ENCODE data around the gene SYNRG. TPM values are rescaled to one million over a fixed set of nuclear protein-coding genes. Genes with fewer than 3 reads are reported as not detected.

SYNRG gene
- total and polyA plus RNA-seq, 2 of the 13 experiments (the other 11 are each of a cell fraction or from before 2014, with no cell fraction given): 7.3 to 8.7 TPM

DNA sequence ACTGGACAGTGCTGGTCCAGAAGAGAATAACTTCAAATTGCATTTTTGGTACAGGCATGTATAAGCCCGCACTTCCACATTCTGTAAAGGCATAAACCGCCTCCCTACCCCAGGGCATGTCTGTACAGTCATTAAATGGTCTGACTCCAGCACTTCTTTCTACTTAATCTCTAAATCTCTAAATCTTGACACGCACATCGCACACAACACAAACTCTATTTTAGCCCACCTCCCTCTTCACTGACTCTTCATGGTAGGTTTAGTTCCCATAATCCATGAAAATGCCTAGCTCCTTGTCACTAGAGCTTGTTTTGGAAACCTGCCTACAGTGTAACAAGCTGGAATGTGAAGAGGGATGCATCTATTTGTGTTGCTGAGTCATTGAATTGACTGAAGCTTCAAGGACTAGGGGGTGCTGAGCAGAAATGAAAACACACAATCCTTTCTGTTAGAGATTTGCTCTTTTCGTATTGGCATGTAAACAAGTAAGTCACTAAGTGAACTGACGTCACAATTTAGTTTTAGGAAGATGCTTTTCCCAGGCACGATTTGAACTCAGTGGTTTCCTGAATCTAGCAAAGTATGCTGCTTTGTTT is 121.1 kb downstream of the SYNRG start (continued):
- TF ChIP-seq, protein P1, sequence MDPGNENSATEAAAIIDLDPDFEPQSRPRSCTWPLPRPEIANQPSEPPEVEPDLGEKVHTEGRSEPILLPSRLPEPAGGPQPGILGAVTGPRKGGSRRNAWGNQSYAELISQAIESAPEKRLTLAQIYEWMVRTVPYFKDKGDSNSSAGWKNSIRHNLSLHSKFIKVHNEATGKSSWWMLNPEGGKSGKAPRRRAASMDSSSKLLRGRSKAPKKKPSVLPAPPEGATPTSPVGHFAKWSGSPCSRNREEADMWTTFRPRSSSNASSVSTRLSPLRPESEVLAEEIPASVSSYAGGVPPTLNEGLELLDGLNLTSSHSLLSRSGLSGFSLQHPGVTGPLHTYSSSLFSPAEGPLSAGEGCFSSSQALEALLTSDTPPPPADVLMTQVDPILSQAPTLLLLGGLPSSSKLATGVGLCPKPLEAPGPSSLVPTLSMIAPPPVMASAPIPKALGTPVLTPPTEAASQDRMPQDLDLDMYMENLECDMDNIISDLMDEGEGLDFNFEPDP (CRISPR knock-in tag; conservative IDR thresholded peaks at IDR 0.05): no peak
- TF ChIP-seq HOXD1 (CRISPR knock-in tag; IDR thresholded peaks at IDR 0.05): no peak
- TF ChIP-seq, protein P2, sequence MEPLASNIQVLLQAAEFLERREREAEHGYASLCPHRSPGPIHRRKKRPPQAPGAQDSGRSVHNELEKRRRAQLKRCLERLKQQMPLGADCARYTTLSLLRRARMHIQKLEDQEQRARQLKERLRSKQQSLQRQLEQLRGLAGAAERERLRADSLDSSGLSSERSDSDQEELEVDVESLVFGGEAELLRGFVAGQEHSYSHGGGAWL (CRISPR knock-in tag; IDR thresholded peaks at IDR 0.05): no peak
- TF ChIP-seq ZNF205 (CRISPR knock-in tag; IDR thresholded peaks at IDR 0.05): no peak
- no peak for TF ChIP-seq KLF13 (CRISPR knock-in tag; IDR thresholded peaks at IDR 0.05)
- TF ChIP-seq ZNF33A (CRISPR knock-in tag; IDR thresholded peaks at IDR 0.05; ENCODE audit: borderline replicate concordance): no peak
- TF ChIP-seq ATF1 (CRISPR knock-in tag; IDR thresholded peaks at IDR 0.05): peak; percentile 85
- TF ChIP-seq, protein P3, sequence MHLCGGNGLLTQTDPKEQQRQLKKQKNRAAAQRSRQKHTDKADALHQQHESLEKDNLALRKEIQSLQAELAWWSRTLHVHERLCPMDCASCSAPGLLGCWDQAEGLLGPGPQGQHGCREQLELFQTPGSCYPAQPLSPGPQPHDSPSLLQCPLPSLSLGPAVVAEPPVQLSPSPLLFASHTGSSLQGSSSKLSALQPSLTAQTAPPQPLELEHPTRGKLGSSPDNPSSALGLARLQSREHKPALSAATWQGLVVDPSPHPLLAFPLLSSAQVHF (CRISPR knock-in tag; IDR thresholded peaks at IDR 0.05): no peak
- TF ChIP-seq GABPA (IDR thresholded peaks at IDR 0.05; ENCODE audit: low read depth, low read length): no peak
- TF ChIP-seq GABPA (CRISPR knock-in tag; IDR thresholded peaks at IDR 0.05; ENCODE audit: low read depth): no peak
- TF ChIP-seq NBN (conservative IDR thresholded peaks at IDR 0.05): no peak
- TF ChIP-seq ZNF431 (CRISPR knock-in tag; IDR thresholded peaks at IDR 0.05; ENCODE audit: borderline replicate concordance, low read depth): no peak
- TF ChIP-seq PAWR (CRISPR knock-in tag; IDR thresholded peaks at IDR 0.05; ENCODE audit: borderline replicate concordance): no peak
- TF ChIP-seq ZC3H13 (CRISPR knock-in tag; IDR thresholded peaks at IDR 0.05): no peak
- no peak for TF ChIP-seq ZFP82 (CRISPR knock-in tag; IDR thresholded peaks at IDR 0.05; ENCODE audit: borderline replicate concordance)
- no peak for TF ChIP-seq ZNF44 (CRISPR knock-in tag; IDR thresholded peaks at IDR 0.05)
- TF ChIP-seq SP140L (CRISPR knock-in tag; IDR thresholded peaks at IDR 0.05; ENCODE audit: borderline replicate concordance): peak; percentile 11; the same call in 1 of the 2 replicates
- TF ChIP-seq ZNF746 (CRISPR knock-in tag; IDR thresholded peaks at IDR 0.05): no peak
- TF ChIP-seq ZNF224 (CRISPR knock-in tag; IDR thresholded peaks at IDR 0.05): no peak
- no peak for TF ChIP-seq HOXA5 (CRISPR knock-in tag; IDR thresholded peaks at IDR 0.05)
- no peak for TF ChIP-seq REXO4 (CRISPR knock-in tag; IDR thresholded peaks at IDR 0.05; ENCODE audit: borderline replicate concordance)
- TF ChIP-seq MTF2 (CRISPR knock-in tag; IDR thresholded peaks at IDR 0.05; ENCODE audit: borderline replicate concordance): no peak
- TF ChIP-seq, protein P4, sequence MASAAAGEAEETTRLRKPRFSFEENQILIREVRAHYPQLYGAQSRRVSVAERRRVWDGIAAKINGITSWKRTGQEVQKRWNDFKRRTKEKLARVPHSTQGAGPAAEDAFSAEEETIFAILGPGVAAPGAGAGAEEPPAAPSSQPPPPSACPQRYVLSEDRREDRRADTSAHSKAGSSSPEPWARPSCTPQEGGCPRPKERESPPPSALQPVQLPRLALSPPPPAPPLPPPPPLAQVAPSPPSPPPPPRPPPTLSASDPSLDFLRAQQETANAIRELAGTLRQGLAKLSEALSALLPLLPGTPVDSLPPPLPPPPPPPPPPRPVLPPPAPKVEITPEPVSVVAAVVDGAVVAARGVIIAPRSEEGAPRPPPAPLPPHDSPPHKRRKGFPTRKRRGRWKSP (CRISPR knock-in tag; IDR thresholded peaks at IDR 0.05): no peak
- TF ChIP-seq RFXANK (CRISPR knock-in tag; IDR thresholded peaks at IDR 0.05): no peak
- TF ChIP-seq ZNF251 (CRISPR knock-in tag; IDR thresholded peaks at IDR 0.05): no peak
- TF ChIP-seq ISL2 (CRISPR knock-in tag; IDR thresholded peaks at IDR 0.05): no peak
- TF ChIP-seq KLF11 (CRISPR knock-in tag; IDR thresholded peaks at IDR 0.05): no peak; the same call in 1 of the 2 replicates
- peak; percentile 30 to 40; a peak in 1 of 4 replicates for TF ChIP-seq POLR2A (IDR thresholded peaks at IDR 0.05; ENCODE audit: insufficient read depth in 1 of 2, low read depth in 2 of 2, low read length in 2 of 2)
- TF ChIP-seq STAT5B (CRISPR knock-in tag; IDR thresholded peaks at IDR 0.05): peak; percentile 41; the same call in 1 of the 2 replicates
- TF ChIP-seq HCFC1 (IDR thresholded peaks at IDR 0.05; ENCODE audit: low read depth, low read length): no peak

All from HepG2 (cell line).